Limb (tissue), 2 donors: ENCODE data around the gene SRD5A1.
A peak's percentile ranks its signal among the peaks of the same experiment; 100 is the strongest.

Experiments
- DNase-seq, 2 donors: peaks; one replicate each; pipeline ENCODE4 v3.0.0-alpha.2; 2016; ENCODE audit errors: extremely low spot score in 2 of 2

The SRD5A1 gene

GRCh38 chr5:6712577-6713273 lies 79.5 kb downstream of the SRD5A1 start:
- peak; percentile 97 to 99 for DNase-seq

DNA sequence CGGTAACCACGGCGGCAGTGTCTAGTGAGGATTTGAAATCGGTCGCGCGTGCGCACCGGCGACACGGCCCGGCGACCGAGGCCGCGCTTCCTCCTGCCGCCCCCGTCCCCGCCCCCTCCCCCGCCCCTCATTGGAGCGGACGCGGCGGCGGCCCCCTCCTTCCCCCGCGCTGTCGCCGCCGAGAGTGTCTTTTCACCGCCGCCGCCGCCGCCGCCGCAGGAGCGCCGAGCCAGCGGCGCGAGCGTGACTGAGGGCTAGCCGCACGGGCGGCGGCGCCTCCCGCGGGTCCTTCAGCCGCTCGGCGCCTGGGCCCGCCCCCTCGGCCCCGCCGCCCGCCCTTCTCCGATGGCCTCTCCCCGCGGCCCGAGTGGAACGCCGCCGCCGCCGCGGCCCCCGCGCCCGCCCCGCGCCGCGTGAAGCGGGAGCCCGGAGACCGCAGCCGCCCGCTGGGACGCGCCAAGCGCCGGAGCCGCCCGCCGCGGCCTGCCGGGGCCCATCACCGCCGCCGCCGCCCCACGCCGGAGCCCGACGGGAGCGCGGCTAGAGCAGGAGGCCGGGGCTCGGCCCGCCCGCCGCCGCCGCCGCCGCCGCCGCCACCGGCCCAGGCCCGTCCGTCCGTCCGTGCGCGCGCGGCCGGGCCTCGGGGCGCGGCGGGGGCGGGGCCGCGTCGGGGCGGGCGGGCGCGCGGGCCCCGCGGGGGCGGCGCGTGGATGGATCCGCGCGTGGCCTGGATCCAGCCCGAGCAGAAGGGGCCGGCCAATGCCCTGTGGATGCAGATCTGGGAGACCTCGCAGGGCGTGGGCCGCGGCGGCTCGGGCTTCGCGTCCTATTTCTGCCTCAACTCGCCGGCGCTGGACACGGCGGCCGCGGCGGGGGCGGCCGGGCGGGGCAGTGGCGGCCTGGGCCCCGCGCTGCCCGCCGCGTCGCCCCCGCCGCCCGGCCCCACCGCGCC lies 80.3 kb downstream of the SRD5A1 start, which contains the start of gene TENT4A:
TSS of gene TENT4A (plus strand) at position 159 of the 952 bp plus-strand sequence. CDS start at position 711, 552 bp downstream.
- peak in 1 of 2 donors; percentile 62 for DNase-seq

GRCh38 chr5:6714226-6715041 lies 81.2 kb downstream of the SRD5A1 start:
- DNase-seq: peak in 1 of 2 donors; percentile 53

DNA sequence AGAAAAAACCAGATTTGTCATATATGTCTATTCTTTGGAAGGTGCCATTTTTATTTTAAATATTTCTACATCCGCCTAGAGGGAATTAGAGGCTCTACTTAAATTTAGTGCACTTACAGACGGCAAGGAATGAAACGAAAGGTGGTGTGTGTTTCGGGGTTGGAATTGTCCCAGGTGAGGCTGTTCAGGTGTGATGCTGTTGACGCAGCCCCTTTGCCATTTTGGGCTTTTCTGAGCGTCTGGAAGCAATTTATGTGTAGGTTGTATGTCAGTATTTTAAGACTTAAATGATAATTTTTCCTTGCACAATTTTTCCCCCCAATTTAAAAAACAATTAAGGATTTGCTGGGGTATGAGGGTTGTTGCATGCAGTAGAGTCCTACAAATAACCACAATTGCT lies 82.0 kb downstream of the SRD5A1 start:
- DNase-seq: no peak

- DNase-seq: no peak
Observed at GRCh38 chr5:6715758-6716628, 82.8 kb downstream of the SRD5A1 start.

DNA sequence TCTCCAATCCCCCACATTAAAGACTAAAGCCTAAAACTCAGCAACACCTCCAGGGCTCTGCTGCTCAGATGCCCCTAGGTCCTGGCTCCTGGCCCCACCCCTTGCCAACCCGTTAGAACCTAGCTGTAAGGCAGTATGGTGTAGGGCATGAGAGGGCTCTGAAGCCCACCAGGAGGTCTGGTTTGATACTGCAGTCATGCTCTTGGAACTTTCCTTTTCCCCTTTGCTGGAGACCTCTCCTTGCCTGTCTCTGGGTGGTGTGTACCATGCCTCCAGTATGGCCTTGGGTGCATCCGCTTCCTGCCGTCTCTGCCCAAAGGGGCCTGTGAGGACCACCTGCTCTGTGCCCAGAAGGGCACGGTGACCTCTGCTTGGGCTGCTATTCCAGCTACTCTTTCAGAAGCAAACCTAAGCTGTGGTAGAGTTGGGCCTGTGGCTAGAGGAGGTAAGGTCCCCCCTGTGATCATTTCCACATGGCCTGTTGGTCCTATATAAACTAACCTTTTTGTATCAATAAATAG lies 83.4 kb downstream of the SRD5A1 start:
- no peak for DNase-seq

DNA sequence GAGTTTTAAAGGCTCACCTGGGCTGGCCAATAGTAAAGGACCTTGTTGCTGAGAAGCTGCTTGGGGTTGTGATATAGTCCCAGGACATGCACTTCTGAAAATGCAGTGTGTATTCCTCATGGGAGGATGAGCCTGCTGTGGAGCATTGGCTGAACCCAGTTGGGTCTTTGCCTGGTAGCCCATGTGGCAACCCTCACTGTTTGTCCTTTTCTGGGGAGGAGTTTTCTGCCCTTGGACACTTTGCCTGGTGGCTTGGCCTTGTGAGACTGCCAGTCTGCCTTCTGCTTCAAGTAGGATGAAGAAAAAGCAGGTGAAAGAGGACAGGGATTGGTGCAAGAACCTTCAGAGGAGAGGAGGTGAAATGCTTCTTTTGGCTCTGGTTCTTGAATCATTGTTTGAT lies 84.0 kb downstream of the SRD5A1 start:
- no peak for DNase-seq

DNA sequence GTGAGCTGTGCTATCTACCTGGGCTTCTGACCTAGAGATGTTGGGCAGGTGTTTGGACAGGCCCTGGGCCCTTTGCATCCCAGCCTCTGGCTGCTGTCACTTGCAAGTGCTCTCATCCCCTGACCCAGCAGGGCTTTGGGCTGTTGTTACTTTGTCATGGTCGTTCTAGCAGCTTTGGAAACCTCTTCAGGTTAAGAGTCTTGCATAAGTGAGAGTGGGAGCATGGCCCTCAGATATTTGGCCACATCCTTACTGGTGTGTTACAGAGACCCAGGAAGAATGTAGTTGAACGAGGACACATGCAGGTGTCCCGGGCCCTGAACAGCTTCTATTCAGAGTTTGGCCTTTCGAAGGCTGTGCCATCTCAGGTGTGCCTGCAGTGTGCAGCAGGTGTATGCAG lies 84.4 kb downstream of the SRD5A1 start:
- no peak for DNase-seq

GRCh38 chr5:6718161-6718681 lies 85.0 kb downstream of the SRD5A1 start:
- DNase-seq: no peak

- DNase-seq: no peak
Observed at GRCh38 chr5:6718718-6719117, 85.5 kb downstream of the SRD5A1 start.

DNA sequence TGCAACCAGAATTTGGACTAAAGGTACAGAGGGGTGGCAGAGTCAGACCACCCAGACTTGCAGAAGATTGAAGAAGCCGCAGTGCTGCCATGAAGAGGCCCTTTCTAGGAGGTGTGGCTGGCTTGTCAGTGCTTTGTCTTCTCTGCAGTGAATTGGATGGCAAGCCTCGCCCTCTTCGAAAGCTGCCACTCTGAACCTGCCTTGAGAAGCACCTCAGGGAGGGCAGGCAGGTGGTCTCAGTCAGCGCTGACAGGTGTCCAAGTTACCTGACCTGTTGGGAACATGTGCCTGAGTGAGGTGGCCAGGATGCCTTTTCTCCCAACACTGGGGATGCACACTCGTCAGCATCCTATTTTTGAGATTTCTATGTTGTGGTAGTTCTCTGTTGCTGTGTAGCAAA lies 86.2 kb downstream of the SRD5A1 start:
- DNase-seq: no peak

DNA sequence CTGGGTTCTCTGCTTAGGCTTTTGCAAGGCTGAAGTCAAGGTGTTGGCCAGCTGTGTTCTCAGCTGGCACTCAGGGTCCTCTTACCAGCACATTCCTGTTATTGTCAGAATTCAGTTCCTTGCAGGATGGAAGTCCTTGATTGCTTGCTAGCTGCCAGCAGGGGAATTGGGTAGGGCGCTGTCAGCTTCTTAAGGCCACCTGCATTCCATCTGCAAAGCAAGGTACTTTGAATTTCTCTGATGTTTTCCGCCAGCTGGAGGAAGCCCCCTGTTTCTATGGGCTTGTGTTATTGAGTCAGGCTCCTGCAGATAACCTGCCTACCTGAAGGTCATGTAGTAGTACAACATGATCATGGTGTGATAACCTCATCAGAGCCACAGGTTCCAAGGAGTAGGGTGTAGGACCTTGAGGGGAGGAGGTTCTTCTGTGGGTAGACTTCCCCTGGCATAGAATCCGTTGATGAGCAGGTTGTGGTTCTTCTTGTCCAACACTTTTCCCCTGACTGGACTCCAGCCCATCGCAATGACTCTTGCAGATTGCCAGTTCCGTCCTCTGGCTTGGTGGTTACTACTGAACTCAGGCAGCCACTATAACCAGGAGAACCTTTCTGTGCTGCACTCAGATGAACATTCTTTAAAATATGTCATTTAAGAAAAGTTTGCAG lies 86.8 kb downstream of the SRD5A1 start:
- DNase-seq: no peak

DNA sequence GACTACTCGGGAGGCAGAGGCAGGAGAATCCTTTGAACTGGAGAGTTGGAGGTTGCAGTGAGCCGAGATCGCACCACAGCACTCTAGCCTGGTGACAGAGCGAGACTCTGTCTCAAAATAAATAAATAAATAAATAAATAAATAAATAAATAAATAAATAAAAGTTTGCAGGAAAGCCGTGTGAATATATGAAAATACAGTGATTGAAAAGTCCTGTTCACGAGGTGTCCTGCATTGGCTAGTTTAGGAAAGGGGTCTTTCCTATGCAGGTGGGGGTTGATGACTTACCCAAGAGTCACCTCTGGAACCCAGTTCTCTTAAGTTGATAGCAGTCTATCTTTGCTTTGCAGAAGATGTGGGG lies 87.3 kb downstream of the SRD5A1 start:
- no peak for DNase-seq

DNA sequence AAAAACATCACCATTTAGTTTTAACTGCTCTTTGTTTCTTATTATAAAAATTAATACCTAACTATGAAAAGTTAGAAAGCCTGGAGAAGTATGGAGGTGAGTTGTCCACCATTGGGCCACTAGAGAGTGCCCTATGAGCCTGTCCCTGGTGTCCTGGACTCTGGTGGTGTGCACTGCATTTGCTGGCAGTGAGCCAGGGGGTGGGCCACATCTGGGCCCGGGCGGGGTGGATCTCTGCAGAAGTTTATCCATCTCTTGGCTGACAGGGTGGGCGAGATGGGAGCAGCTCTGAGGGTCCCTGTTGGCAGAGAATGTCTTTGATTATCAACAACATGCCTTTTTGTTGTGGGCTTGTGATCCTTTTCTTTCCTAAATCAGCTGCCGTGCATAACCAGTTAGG lies 88.2 kb downstream of the SRD5A1 start:
- no peak for DNase-seq

DNA sequence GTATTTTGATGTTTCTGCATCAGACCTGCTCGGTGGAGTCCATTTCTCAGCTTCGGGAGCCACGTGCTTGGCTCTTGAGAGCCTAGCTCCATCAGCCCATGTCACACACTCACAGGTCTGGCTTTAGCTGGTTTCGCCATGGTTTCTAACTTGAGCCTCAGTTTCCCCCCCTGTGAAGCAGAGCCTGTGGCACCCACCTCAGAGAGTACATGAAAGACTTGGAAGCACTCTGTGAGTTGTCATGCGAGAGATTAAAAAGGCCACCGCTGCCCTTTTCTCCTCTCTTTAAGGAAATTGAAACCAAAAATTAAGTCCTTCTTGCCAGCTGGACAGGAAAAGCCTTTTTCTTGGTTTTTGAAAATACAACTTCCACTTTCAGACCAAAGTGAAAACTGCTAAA lies 88.8 kb downstream of the SRD5A1 start:
- no peak for DNase-seq

DNA sequence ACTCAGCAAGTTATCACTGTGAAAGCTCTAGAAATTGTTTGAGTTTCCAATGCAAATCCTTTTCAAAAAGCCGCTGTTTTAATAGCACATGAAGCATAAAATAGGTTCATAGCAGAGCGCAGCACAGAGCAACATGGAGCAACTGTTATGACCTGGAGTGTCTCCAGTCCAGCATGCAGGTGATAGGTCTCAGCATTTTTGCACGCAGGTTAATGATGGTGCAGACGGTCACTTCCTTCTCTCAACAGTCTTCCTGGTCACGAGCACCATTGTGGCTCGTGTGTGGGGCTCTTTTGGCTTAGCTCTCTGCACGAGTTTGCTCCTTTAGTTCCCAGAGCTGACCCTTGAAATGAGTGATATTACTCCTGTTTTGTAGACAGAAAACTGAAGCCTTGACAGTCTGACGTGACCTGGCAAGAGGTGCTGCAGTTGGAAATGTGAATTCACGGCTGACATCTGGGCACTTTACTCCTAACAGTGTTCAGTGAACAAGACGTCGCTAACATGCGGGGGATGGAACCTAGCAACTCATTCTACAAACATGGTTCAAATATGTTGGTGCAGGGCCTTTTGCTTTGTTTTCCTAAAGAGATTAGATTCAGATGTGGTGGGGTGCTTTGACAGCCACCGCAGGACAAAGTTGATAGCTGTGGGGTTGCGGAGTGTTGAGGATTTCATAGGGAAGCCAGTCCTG lies 90.0 kb downstream of the SRD5A1 start:
- DNase-seq: no peak

DNA sequence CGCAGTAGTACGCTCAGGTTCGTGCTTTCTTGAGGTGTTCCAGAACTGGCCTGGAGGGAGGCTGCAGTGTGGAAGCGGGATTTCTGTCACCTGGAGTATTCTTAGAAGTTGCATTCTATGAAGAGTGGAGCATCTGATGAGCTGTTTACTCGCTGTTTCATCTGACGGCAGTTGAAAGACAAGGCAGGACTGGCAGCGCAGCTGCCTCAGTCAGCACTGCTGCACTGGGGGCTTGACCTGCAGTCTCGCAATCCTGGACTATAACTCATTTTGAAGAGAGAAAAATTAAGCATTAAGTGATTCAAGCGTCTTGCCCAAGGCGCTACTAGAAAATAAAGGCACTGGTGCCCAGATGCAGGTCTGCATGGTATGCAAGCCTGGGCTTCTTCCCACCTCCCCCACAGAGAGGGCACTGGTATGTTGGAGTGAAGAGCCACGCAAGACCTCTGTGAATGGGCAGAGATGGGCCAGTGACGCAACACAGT lies 90.6 kb downstream of the SRD5A1 start:
- no peak for DNase-seq
